H1 (cell line): ENCODE results near the gene TMEM237. TPM values are rescaled to one million over a fixed set of nuclear protein-coding genes. Genes with fewer than 3 reads are reported as not detected.

ENCODE experiments used
- CTCF ChIA-PET: fragments of 300-600 bp; sonication (Branson Sonifier 250); formaldehyde crosslinking; loops from one replicate; lab custom pipeline; 2021; ENCODE audit not compliant: partially characterized antibody; lab: Charles Lee
- POLR2A ChIA-PET: fragments of 300-600 bp; sonication (Branson Sonifier 250); formaldehyde crosslinking; loops from one replicate; lab custom pipeline; 2021; ENCODE audit warnings: inconsistent platforms; ENCODE audit not compliant: partially characterized antibody; lab: Charles Lee
- DNase-seq, 2 experiments: peaks; one replicate each; pipeline versions ENCODE4 v3.0.0 to v3.0.0-alpha.2; 2010 to 2022; ENCODE audit warnings: low spot score in 2 of 2, low read depth in 1 of 2, mixed read lengths in 1 of 2
- FAIRE-seq: peaks from 2 replicates; lab custom pipeline; 2011; peaks lifted over from hg19 to GRCh38; lab: Jason Lieb, UNC
- H2AFZ ChIP-seq: 2 replicates; pipeline ENCODE4 v1.8.1; 2012; ENCODE audit warnings: low read length, inconsistent platforms
- H2AK5ac ChIP-seq: 2 replicates; pipeline ENCODE4 v1.6.1; 2013; ENCODE audit warnings: low read depth, low read length
- H2BK120ac ChIP-seq: replicated peaks from 2 replicates; pipeline ENCODE3; 2013; ENCODE audit warnings: low read depth, low read length, inconsistent platforms
- H2BK12ac ChIP-seq: 2 replicates; pipeline ENCODE4 v1.6.1; 2013; ENCODE audit warnings: low read depth, low read length
- H2BK15ac ChIP-seq: 2 replicates; pipeline ENCODE4 v1.6.1; 2013; ENCODE audit warnings: low read length
- H2BK20ac ChIP-seq: 2 replicates; pipeline ENCODE4 v1.6.1; 2013; ENCODE audit warnings: low read length
- H2BK5ac ChIP-seq: 2 replicates; pipeline ENCODE4 v1.6.1; 2013; ENCODE audit warnings: low read depth, low read length
- H3K14ac ChIP-seq: 2 replicates; pipeline ENCODE4 v1.6.1; 2013; ENCODE audit warnings: inconsistent platforms; ENCODE audit not compliant: insufficient read length
- H3K18ac ChIP-seq: 2 replicates; pipeline ENCODE4 v1.6.1; 2013; ENCODE audit warnings: low read length; ENCODE audit errors: extremely low read depth
- H3K23ac ChIP-seq: 2 replicates; pipeline ENCODE4 v1.6.1; 2013; ENCODE audit warnings: inconsistent platforms; ENCODE audit not compliant: insufficient read length
- H3K23me2 ChIP-seq: 2 replicates; pipeline ENCODE4 v1.6.1; 2013; ENCODE audit warnings: low read depth, low read length
- H3K27ac ChIP-seq: 2 replicates; pipeline ENCODE4 v1.6.1; 2011; ENCODE audit warnings: low read depth, low read length, inconsistent platforms
- H3K27me3 ChIP-seq, 4 experiments: replicated peaks in 1 of 4; 1 replicate in 1 of 4; 2 replicates in 3 of 4; pipeline versions ENCODE4 v1.6.1 to v1.8.1; 2011 to 2013; ENCODE audit warnings: low read length in 3 of 4, mild to moderate bottlenecking in 3 of 4, inconsistent platforms in 2 of 4, mixed read lengths in 2 of 4, moderate library complexity in 1 of 4; ENCODE audit not compliant: control insufficient read depth in 3 of 4, insufficient read depth in 3 of 4; ENCODE audit errors: extremely low read depth in 1 of 4
- H3K36me3 ChIP-seq, 4 experiments: 2 replicates each; pipeline versions ENCODE4 v1.6.1 to v1.8.1; 2011 to 2013; ENCODE audit warnings: mild to moderate bottlenecking in 4 of 4, low read length in 3 of 4, moderate library complexity in 2 of 4, control low read depth in 1 of 4, inconsistent platforms in 1 of 4; ENCODE audit not compliant: insufficient read depth in 4 of 4, control insufficient read depth in 2 of 4
- H3K4ac ChIP-seq: replicated peaks from 2 replicates; pipeline ENCODE3; 2013; ENCODE audit warnings: low read length, low read depth, mixed read lengths, inconsistent platforms; ENCODE audit not compliant: insufficient read length
- H3K4me1 ChIP-seq, 4 experiments: replicated peaks in 1 of 4; 1 replicate in 1 of 4; 2 replicates in 3 of 4; pipeline versions ENCODE4 v1.6.1 to v1.8.1; 2011 to 2013; ENCODE audit warnings: low read length in 3 of 4, inconsistent platforms in 2 of 4, mixed read lengths in 1 of 4; ENCODE audit not compliant: insufficient read depth in 4 of 4, control insufficient read depth in 3 of 4
- H3K4me2 ChIP-seq, 2 experiments: 2 replicates each; pipeline versions ENCODE4 v1.6.1 to v1.8.1; 2011 to 2013; ENCODE audit warnings: low read depth in 2 of 2, low read length in 2 of 2, control low read depth in 1 of 2, inconsistent platforms in 1 of 2, mild to moderate bottlenecking in 1 of 2; ENCODE audit not compliant: insufficient read depth in 1 of 2
- H3K4me3 ChIP-seq, 4 experiments: fragments of 200-600, 300-600 bp in 1 of 4; sonication (generic), shearing (Covaris generic), sonication (Bioruptor Twin) in 1 of 4; 2 replicates each; pipeline versions ENCODE4 v1.5.1 to v1.8.1; 2011 to 2016; ENCODE audit warnings: low read length in 4 of 4, low read depth in 3 of 4, control low read depth in 2 of 4, inconsistent platforms in 2 of 4, mild to moderate bottlenecking in 2 of 4, mixed read lengths in 1 of 4, moderate library complexity in 1 of 4; ENCODE audit not compliant: insufficient read depth in 2 of 4; ENCODE audit errors: extremely low read depth in 1 of 4
- H3K56ac ChIP-seq: replicated peaks from 2 replicates; pipeline ENCODE3; 2013; ENCODE audit warnings: low read depth, mild to moderate bottlenecking, mixed read lengths, low read length, inconsistent platforms; ENCODE audit not compliant: insufficient read length
- H3K79me1 ChIP-seq: 2 replicates; pipeline ENCODE4 v1.6.1; 2013; ENCODE audit warnings: low read depth, low read length, control low read depth
- H3K79me2 ChIP-seq, 2 experiments: 2 replicates each; pipeline versions ENCODE4 v1.6.1 to v1.8.1; 2012 to 2013; ENCODE audit warnings: low read length in 2 of 2, mild to moderate bottlenecking in 2 of 2, inconsistent platforms in 1 of 2; ENCODE audit not compliant: insufficient read depth in 2 of 2, control insufficient read depth in 1 of 2
- H3K9ac ChIP-seq, 4 experiments: replicated peaks in 1 of 4; 1 replicate in 1 of 4; 2 replicates in 3 of 4; pipeline versions ENCODE4 v1.6.1 to v1.8.1; 2011 to 2013; ENCODE audit warnings: low read depth in 3 of 4, low read length in 3 of 4, control low read depth in 2 of 4, mild to moderate bottlenecking in 2 of 4, moderate library complexity in 2 of 4, inconsistent platforms in 1 of 4; ENCODE audit errors: extremely low read depth in 1 of 4
- H3K9me3 ChIP-seq, 2 experiments: 2 replicates each; pipeline versions ENCODE4 v1.6.1 to v1.8.1; 2012 to 2013; ENCODE audit warnings: mild to moderate bottlenecking in 2 of 2, moderate library complexity in 2 of 2, control low read depth in 1 of 2, inconsistent platforms in 1 of 2, low read depth in 1 of 2, low read length in 1 of 2, mixed read lengths in 1 of 2; ENCODE audit not compliant: insufficient read depth in 2 of 2
- H4K20me1 ChIP-seq, 2 experiments: replicated peaks in 1 of 2; 2 replicates each; pipeline versions ENCODE3 to v1.8.1; 2011 to 2013; ENCODE audit warnings: inconsistent platforms in 2 of 2, low read length in 2 of 2, mild to moderate bottlenecking in 1 of 2; ENCODE audit not compliant: insufficient read depth in 2 of 2, control insufficient read depth in 1 of 2
- H4K5ac ChIP-seq: 2 replicates; pipeline ENCODE4 v1.6.1; 2013; ENCODE audit warnings: low read length, low read depth, mixed read lengths, inconsistent platforms; ENCODE audit not compliant: insufficient read length
- H4K8ac ChIP-seq: 2 replicates; pipeline ENCODE4 v1.8.0; 2013; ENCODE audit warnings: mild to moderate bottlenecking, moderate library complexity, low read length, inconsistent platforms; ENCODE audit not compliant: insufficient read depth; ENCODE audit errors: extremely low read depth
- H4K91ac ChIP-seq: replicated peaks from 2 replicates; pipeline ENCODE3; 2013; ENCODE audit warnings: low read length, mixed read lengths, inconsistent platforms; ENCODE audit not compliant: insufficient read length
- BACH1 ChIP-seq: IDR thresholded peaks from 2 replicates; pipeline ENCODE4 v1.6.1; 2012; ENCODE audit warnings: low read length, improper control_type of control experiment
- FOSL1 ChIP-seq: IDR thresholded peaks from 2 replicates; pipeline ENCODE4 v1.6.1; 2011; ENCODE audit warnings: mild to moderate bottlenecking, low read depth, low read length, moderate library complexity; ENCODE audit not compliant: insufficient read depth
- GTF2F1 ChIP-seq: IDR thresholded peaks from 2 replicates; pipeline ENCODE4 v1.6.1; 2012; ENCODE audit warnings: low read depth, low read length, improper control_type of control experiment, borderline replicate concordance
- PHF8 ChIP-seq: fragments of 200-600 bp; sonication (generic); conservative IDR thresholded peaks from 2 replicates; pipeline ENCODE4 v1.7.1; 2012; ENCODE audit warnings: low read depth, mild to moderate bottlenecking, inconsistent platforms, low read length, moderate library complexity
- WGBS, 2 experiments: shearing (Covaris generic) in 1 of 2; methylation state at CpG; one replicate each; pipeline versions ENCODE4 v1.1.6 to v1.1.7; 2013 to 2015; ENCODE audit warnings: low lambda C conversion rate in 2 of 2, mixed read lengths in 2 of 2, inconsistent platforms in 1 of 2, low coverage in 1 of 2, missing lambda C conversion rate in 1 of 2; ENCODE audit not compliant: insufficient replicate concordance in 2 of 2, insufficient coverage in 1 of 2, insufficient read length in 1 of 2; ENCODE audit errors: extremely low coverage in 1 of 2, missing lambda C conversion rate in 1 of 2; 5-methylcytosine and 5-hydroxymethylcytosine counted together
- polyA plus RNA-seq, 7 experiments: library from polyadenylated mRNA; depleted of rRNA in 3 of 7; stranded (reverse) in 5 of 7; unstranded in 2 of 7; fragments of >200 nt in 5 of 7; fragments of 200-250 nt in 2 of 7; gene quantifications; 1 replicate in 5 of 7; 2 replicates in 1 of 7; 4 replicates in 1 of 7; pipeline versions ENCODE4 v1.2.1 to v1.2.3, GENCODE V29; 2011 to 2013; ENCODE audit warnings: missing spikeins in 2 of 7, mixed read lengths in 2 of 7
- total RNA-seq: library from RNA; stranded (reverse); fragmentation: NEBNext Ultra II Directional; extraction: Animal tissue kit (Norgen Biotek cat#: 25700); gene quantifications from 2 replicates; pipeline ENCODE4 v1.2.1, GENCODE V29; 2021

TMEM237 gene
- total and polyA plus RNA-seq, 2 of the 8 experiments (the other 6 are each of a cell fraction or from before 2014, with no cell fraction given) = 26.1 to 41.0 TPM

GRCh38 chr2:201574766-201575165 is 68.5 kb downstream of the TMEM237 start:
- H2AFZ ChIP-seq = no peak overlapping the region

More at GRCh38 chr2:201574766-201575165, 68.5 kb downstream of the TMEM237 start:
- H3K23me2 ChIP-seq = no peaks in the 10 kb centered on the region; the same call in 1 of the 2 replicates
- H3K4me1 ChIP-seq = no peaks in the 10 kb centered on the region
- no peak overlapping the region for H2BK5ac ChIP-seq
- no peak overlapping the region for H2BK15ac ChIP-seq
- no peak overlapping the region for H3K56ac ChIP-seq
- no peak for FAIRE-seq
- TF ChIP-seq FOSL1 = no peak
- no peak for TF ChIP-seq BACH1
- TF ChIP-seq GTF2F1 = no peak
- no peak for TF ChIP-seq PHF8
- ChIA-PET CTCF (no interaction called here), POLR2A (no interaction called here)
- no peak overlapping the region for H2BK120ac ChIP-seq
- no peaks in the 10 kb centered on the region for H3K9me3 ChIP-seq
- H3K4ac ChIP-seq = no peak overlapping the region
- no peak overlapping the region for H3K18ac ChIP-seq
- H3K27me3 ChIP-seq = no peaks in the 10 kb centered on the region
- no peaks in the 10 kb centered on the region for H4K20me1 ChIP-seq
- H4K8ac ChIP-seq = no peak overlapping the region
- H3K27ac ChIP-seq = no peak overlapping the region
- H4K5ac ChIP-seq = no peak overlapping the region
- no peak overlapping the region for H2AK5ac ChIP-seq
- no peaks in the 10 kb centered on the region for H3K79me1 ChIP-seq
- no peak overlapping the region for H3K4me2 ChIP-seq
- no peak overlapping the region for H3K23ac ChIP-seq
- H4K91ac ChIP-seq = no peak overlapping the region
- no peaks in the 10 kb centered on the region for H3K36me3 ChIP-seq
- H3K79me2 ChIP-seq = no peaks in the 10 kb centered on the region
- no peak overlapping the region for H3K4me3 ChIP-seq
- 83% methylated on average over 1 of the region's 1 CpG; no CpG with 5 or more reads in 1 of the 2 experiments for WGBS, 2 experiments
- DNase-seq = no peak
- H3K9ac ChIP-seq = no peak overlapping the region
- H3K14ac ChIP-seq = no peak overlapping the region
- H2BK20ac ChIP-seq = no peak overlapping the region
- H2BK12ac ChIP-seq = no peak overlapping the region
